CD4-positive, CD25-positive, alpha-beta regulatory T cell (primary cell): ENCODE results near the gene BBS9. TPM values are rescaled to one million over a fixed set of nuclear protein-coding genes. Genes with fewer than 3 reads are reported as not detected.
A peak's percentile ranks its signal among the peaks of the same experiment; 100 is the strongest.

Experiments used
- ATAC-seq, 2 donors: fragments of 150-1000 bp; cut with Tn5 transposase; one replicate each; pipeline ENCODE4 v1.10.0; 2021; ENCODE audit warnings: low read depth in 2 of 2, moderate number of reproducible peaks in 2 of 2, moderate library complexity in 1 of 2
- DNase-seq, 3 donors: peaks; one replicate each; pipeline versions ENCODE4 v3.0.0 to v3.0.0-alpha.2; 2012 to 2022; ENCODE audit warnings: mixed read lengths in 1 of 3
- H3K27ac ChIP-seq: one replicate; pipeline ENCODE4 v1.7.0; 2013; ENCODE audit warnings: mild to moderate bottlenecking, low read length; ENCODE audit not compliant: insufficient read depth, poor library complexity, severe bottlenecking
- H3K27me3 ChIP-seq: one replicate; pipeline ENCODE4 v1.7.0; 2013; ENCODE audit warnings: low read length; ENCODE audit not compliant: control insufficient read depth, insufficient read depth
- H3K36me3 ChIP-seq: one replicate; pipeline ENCODE4 v1.7.0; 2013; ENCODE audit warnings: mild to moderate bottlenecking, low read length, moderate library complexity; ENCODE audit not compliant: control insufficient read depth, insufficient read depth
- H3K4me1 ChIP-seq: 2 replicates; pipeline ENCODE4 v1.7.0; 2013; ENCODE audit warnings: mild to moderate bottlenecking, low read length; ENCODE audit not compliant: insufficient read depth, control insufficient read depth, poor library complexity, severe bottlenecking
- H3K4me3 ChIP-seq: one replicate; pipeline ENCODE4 v1.7.0; 2013; ENCODE audit warnings: low read depth, mild to moderate bottlenecking, low read length, moderate library complexity
- H3K9me3 ChIP-seq, 2 experiments: 1 replicate in 1 of 2; 2 replicates in 1 of 2; pipeline ENCODE4 v1.7.0; 2013; ENCODE audit warnings: low read length in 2 of 2, mild to moderate bottlenecking in 1 of 2, moderate library complexity in 1 of 2; ENCODE audit not compliant: control insufficient read depth in 2 of 2
- H3K27ac Mint-ChIP-seq, 3 donors: one replicate each; pipeline ENCODE4 v1.8.0; 2020 to 2022; ENCODE audit warnings: mild to moderate bottlenecking in 3 of 3, mixed read lengths in 3 of 3, moderate library complexity in 2 of 3
- H3K27me3 Mint-ChIP-seq: one replicate; pipeline ENCODE4 v1.8.0; 2022; ENCODE audit warnings: mild to moderate bottlenecking, mixed read lengths
- H3K36me3 Mint-ChIP-seq: one replicate; pipeline ENCODE4 v1.8.0; 2020; ENCODE audit warnings: mixed read lengths
- H3K4me1 Mint-ChIP-seq, 4 donors: one replicate each; pipeline ENCODE4 v1.8.0; 2020 to 2022; ENCODE audit warnings: mixed read lengths in 4 of 4, mild to moderate bottlenecking in 1 of 4
- H3K4me3 Mint-ChIP-seq, 4 donors: one replicate each; pipeline ENCODE4 v1.8.0; 2020 to 2022; ENCODE audit warnings: mild to moderate bottlenecking in 4 of 4, mixed read lengths in 4 of 4, moderate library complexity in 3 of 4
- H3K9me3 Mint-ChIP-seq, 7 donors: one replicate each; pipeline ENCODE4 v1.8.0; 2020 to 2022; ENCODE audit warnings: mixed read lengths in 7 of 7, mild to moderate bottlenecking in 3 of 7, moderate library complexity in 2 of 7
- polyA plus RNA-seq, 4 donors: library from polyadenylated mRNA; unstranded; fragments of 300-500 nt; fragmentation: Illumina TruSeq; gene quantifications; one replicate each; pipeline ENCODE4 v1.2.3, GENCODE V29; 2021
- total RNA-seq: library from RNA; stranded (reverse); gene quantifications from one replicate; pipeline ENCODE4 v1.2.3, GENCODE V29; 2022

The BBS9 gene
- total and polyA plus RNA-seq, 5 donors from 2014 or later = 8.1 to 18.7 (median 13.2) TPM

DNA sequence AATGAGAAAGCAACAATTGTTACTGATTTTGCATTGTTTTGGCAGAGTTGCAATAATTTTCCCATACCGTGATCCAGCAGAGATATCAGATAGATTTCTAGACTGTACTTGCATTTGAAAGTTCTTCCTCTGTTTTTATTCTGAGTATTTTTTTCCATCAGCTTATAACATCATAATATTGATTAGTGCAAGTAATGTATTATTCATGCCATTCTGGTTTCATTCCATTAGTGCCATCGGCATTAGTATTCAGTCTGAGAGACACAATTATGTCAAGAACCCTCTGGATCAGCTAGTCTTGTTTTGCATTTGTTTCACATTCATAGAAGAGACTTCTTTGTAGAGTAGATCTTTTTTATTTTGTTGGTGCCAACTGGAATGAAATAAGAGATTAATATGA is 304.0 kb downstream of the BBS9 start:
- Mint-ChIP-seq H3K4me3 (no peak overlapping the region), H3K27ac (no peak overlapping the region), H3K9me3 (no peaks in the 10 kb centered on the region), H3K4me1 (peaks cover 0 to 2% (median 0%) of the 10 kb centered on the region in 4 donors), H3K36me3 (no peaks in the 10 kb centered on the region), H3K27me3 (no peaks in the 10 kb centered on the region)
- Histone ChIP-seq H3K4me3 (no peak overlapping the region), H3K9me3 (no peaks in the 10 kb centered on the region), H3K4me1 (no peaks in the 10 kb centered on the region), H3K27ac (no peak overlapping the region), H3K36me3 (no peaks in the 10 kb centered on the region), H3K27me3 (no peaks in the 10 kb centered on the region)
- no peak for ATAC-seq
- no peak for DNase-seq

DNA sequence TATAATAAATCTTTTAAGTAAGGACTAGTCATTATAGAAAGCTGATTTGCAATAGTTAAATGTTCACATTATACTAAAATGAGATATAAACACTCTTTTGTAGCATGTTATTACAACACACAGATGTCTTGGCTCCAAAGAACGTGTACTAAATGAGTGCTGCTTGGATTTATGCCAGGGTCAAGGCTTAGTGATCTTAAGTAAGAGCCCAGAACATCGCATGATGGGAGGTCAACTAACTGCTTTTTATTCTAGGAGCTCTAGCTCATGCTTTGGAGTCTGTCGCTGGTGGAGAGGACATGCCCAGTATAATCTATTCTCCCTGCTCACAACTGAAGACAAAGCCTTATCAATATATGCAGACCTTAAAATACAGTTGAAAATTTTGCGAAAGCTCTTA is 315.1 kb downstream of the BBS9 start:
- Histone ChIP-seq H3K27ac (no peak overlapping the region), H3K36me3 (no peaks in the 10 kb centered on the region), H3K4me1 (no peaks in the 10 kb centered on the region), H3K9me3 (no peaks in the 10 kb centered on the region), H3K4me3 (no peak overlapping the region), H3K27me3 (no peaks in the 10 kb centered on the region)
- Mint-ChIP-seq H3K9me3 (peaks cover 0 to 2% (median 0%) of the 10 kb centered on the region in 7 donors), H3K27ac (peak overlapping the region in 1 of 3 donors; percentile 7), H3K4me1 (peaks cover 0 to 9% (median 4%) of the 10 kb centered on the region in 4 donors), H3K4me3 (no peak overlapping the region), H3K27me3 (peaks cover 4% of the 10 kb centered on the region), H3K36me3 (no peaks in the 10 kb centered on the region)
- DNase-seq = no peak
- ATAC-seq = no peak

- H3K4me1 Mint-ChIP-seq = peaks cover 0 to 9% (median 3%) of the 10 kb centered on the region in 4 donors
- ATAC-seq = no peak
- H3K36me3 ChIP-seq = no peaks in the 10 kb centered on the region
- peaks cover 5% of the 10 kb centered on the region for H3K36me3 Mint-ChIP-seq
- peaks cover 0 to 2% (median 0%) of the 10 kb centered on the region in 7 donors for H3K9me3 Mint-ChIP-seq
- H3K4me1 ChIP-seq = no peaks in the 10 kb centered on the region
- H3K4me3 ChIP-seq = no peak overlapping the region
- no peak overlapping the region for H3K27ac Mint-ChIP-seq
- H3K4me3 Mint-ChIP-seq = no peak overlapping the region
- no peaks in the 10 kb centered on the region for H3K27me3 Mint-ChIP-seq
- no peak overlapping the region for H3K27ac ChIP-seq
- no peaks in the 10 kb centered on the region for H3K9me3 ChIP-seq
- no peaks in the 10 kb centered on the region for H3K27me3 ChIP-seq
- no peak for DNase-seq
Observed at GRCh38 chr7:33446551-33446950, 317.2 kb downstream of the BBS9 start.

DNA sequence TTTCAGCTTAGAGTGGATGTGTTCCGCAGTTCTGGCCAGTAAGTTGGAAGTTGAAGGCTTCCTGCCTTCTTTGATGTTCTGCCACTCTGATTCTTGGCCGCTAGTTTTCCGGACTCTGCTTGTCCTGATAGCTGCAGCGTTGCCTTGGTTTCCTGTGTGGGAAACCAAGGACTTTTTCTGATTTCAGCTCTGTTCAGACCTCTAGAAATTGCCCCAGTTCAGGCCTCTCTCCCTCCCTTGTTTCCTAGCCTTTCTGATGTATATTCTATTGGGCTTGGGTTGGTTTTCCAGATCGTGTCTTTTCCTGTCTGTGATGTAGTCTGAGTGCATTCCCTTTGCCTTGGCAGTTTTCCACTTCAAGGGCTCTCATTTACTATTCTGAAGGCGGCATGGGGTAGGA is 318.7 kb downstream of the BBS9 start:
- no peaks in the 10 kb centered on the region for H3K9me3 ChIP-seq
- H3K27me3 Mint-ChIP-seq = no peaks in the 10 kb centered on the region
- peaks cover 0 to 9% (median 3%) of the 10 kb centered on the region in 4 donors for H3K4me1 Mint-ChIP-seq
- H3K27ac ChIP-seq = no peak overlapping the region
- no peaks in the 10 kb centered on the region for H3K36me3 ChIP-seq
- no peak overlapping the region for H3K27ac Mint-ChIP-seq
- no peak overlapping the region for H3K4me3 Mint-ChIP-seq
- no peak for ATAC-seq
- peaks cover 10% of the 10 kb centered on the region for H3K36me3 Mint-ChIP-seq
- H3K9me3 Mint-ChIP-seq = peaks cover 0 to 3% (median 0%) of the 10 kb centered on the region in 7 donors
- DNase-seq = no peak
- H3K4me3 ChIP-seq = no peak overlapping the region
- no peaks in the 10 kb centered on the region for H3K4me1 ChIP-seq
- H3K27me3 ChIP-seq = no peaks in the 10 kb centered on the region

GRCh38 chr7:33449847-33450246 is 320.5 kb downstream of the BBS9 start:
- Mint-ChIP-seq H3K9me3 (peaks cover 0 to 4% (median 0%) of the 10 kb centered on the region in 7 donors), H3K4me3 (no peak overlapping the region), H3K27me3 (no peaks in the 10 kb centered on the region), H3K27ac (no peak overlapping the region), H3K36me3 (peaks cover 16% of the 10 kb centered on the region), H3K4me1 (peaks cover 0 to 9% (median 3%) of the 10 kb centered on the region in 4 donors)
- no peak for ATAC-seq
- H3K36me3 ChIP-seq = no peaks in the 10 kb centered on the region
- H3K27me3 ChIP-seq = no peaks in the 10 kb centered on the region
- no peak overlapping the region for H3K4me3 ChIP-seq
- DNase-seq = no peak
- H3K4me1 ChIP-seq = no peaks in the 10 kb centered on the region
- no peak overlapping the region for H3K27ac ChIP-seq
- H3K9me3 ChIP-seq = no peaks in the 10 kb centered on the region

- ATAC-seq (no peak), DNase-seq (no peak)
- H3K36me3 ChIP-seq = no peaks in the 10 kb centered on the region
- Mint-ChIP-seq H3K4me3 (no peak overlapping the region), H3K36me3 (peaks cover 17% of the 10 kb centered on the region), H3K27ac (no peak overlapping the region), H3K27me3 (no peaks in the 10 kb centered on the region), H3K4me1 (peaks cover 0 to 3% (median 0%) of the 10 kb centered on the region in 4 donors), H3K9me3 (peaks cover 0 to 4% (median 0%) of the 10 kb centered on the region in 7 donors)
- H3K27ac ChIP-seq = no peak overlapping the region
- no peaks in the 10 kb centered on the region for H3K4me1 ChIP-seq
- no peak overlapping the region for H3K4me3 ChIP-seq
- H3K27me3 ChIP-seq = no peaks in the 10 kb centered on the region
- H3K9me3 ChIP-seq = no peaks in the 10 kb centered on the region
Observed at GRCh38 chr7:33452805-33453502, 323.6 kb downstream of the BBS9 start.

DNA sequence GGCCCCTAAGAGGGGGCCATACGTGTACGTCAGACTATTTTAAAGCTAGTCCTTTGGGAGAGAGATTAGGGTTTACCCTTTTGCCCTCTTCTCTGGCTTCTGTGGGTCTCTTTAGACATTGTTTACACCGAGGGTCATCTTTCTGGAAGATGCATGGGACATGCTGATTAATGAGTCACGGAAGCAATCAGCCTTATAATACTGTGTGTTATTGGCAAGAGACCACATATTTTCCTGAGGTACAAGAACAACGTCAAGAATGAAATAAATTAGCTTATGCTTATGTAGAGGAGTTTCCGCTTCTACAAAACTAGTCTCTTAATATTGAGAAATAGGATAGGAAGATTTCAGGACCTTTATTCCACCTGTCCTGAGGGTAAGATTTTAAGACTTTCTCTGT is 327.7 kb downstream of the BBS9 start:
- ATAC-seq = no peak
- H3K4me1 Mint-ChIP-seq = peaks cover 0 to 5% (median 0%) of the 10 kb centered on the region in 4 donors
- H3K36me3 Mint-ChIP-seq = peaks cover 12% of the 10 kb centered on the region
- Histone ChIP-seq H3K4me1 (no peaks in the 10 kb centered on the region), H3K27ac (no peak overlapping the region), H3K9me3 (no peaks in the 10 kb centered on the region), H3K27me3 (no peaks in the 10 kb centered on the region), H3K4me3 (no peak overlapping the region), H3K36me3 (no peaks in the 10 kb centered on the region)
- no peak for DNase-seq
- peaks cover 0 to 6% (median 0%) of the 10 kb centered on the region in 7 donors for H3K9me3 Mint-ChIP-seq
- no peak overlapping the region for H3K4me3 Mint-ChIP-seq
- no peak overlapping the region for H3K27ac Mint-ChIP-seq
- no peaks in the 10 kb centered on the region for H3K27me3 Mint-ChIP-seq

- H3K27me3 ChIP-seq = no peaks in the 10 kb centered on the region
- Mint-ChIP-seq H3K4me3 (no peak overlapping the region), H3K27me3 (no peaks in the 10 kb centered on the region)
Observed at GRCh38 chr7:33458581-33458980, 329.2 kb downstream of the BBS9 start.

More at GRCh38 chr7:33458581-33458980, 329.2 kb downstream of the BBS9 start:
- H3K27ac Mint-ChIP-seq = no peak overlapping the region
- no peak for ATAC-seq
- peaks cover 0 to 6% (median 0%) of the 10 kb centered on the region in 7 donors for H3K9me3 Mint-ChIP-seq
- Histone ChIP-seq H3K36me3 (no peaks in the 10 kb centered on the region), H3K4me3 (no peak overlapping the region), H3K27ac (no peak overlapping the region), H3K9me3 (no peaks in the 10 kb centered on the region), H3K4me1 (no peaks in the 10 kb centered on the region)
- peaks cover 5% of the 10 kb centered on the region for H3K36me3 Mint-ChIP-seq
- peaks cover 0 to 5% (median 0%) of the 10 kb centered on the region in 4 donors for H3K4me1 Mint-ChIP-seq
- DNase-seq = no peak
